HepG2 (cell line): ENCODE measurements around the gene ZFHX3. TPM values are rescaled to one million over a fixed set of nuclear protein-coding genes. Genes with fewer than 3 reads are reported as not detected.

Experiments used
- ATAC-seq: fragments of 200-7000 bp; cut with Tn5 transposase; 3 replicates; pipeline ENCODE4 v1.9.1; 2020; ENCODE audit warnings: mild to moderate bottlenecking, moderate library complexity
- BruUV-seq: library from RNA; stranded (reverse); fragments of 400-500 nt; replicated peaks from 2 replicates; lab custom pipeline; 2021; lab: Mats Ljungman, UMichigan
- CTCF ChIA-PET: fragments of 300-600 bp; formaldehyde crosslinking; extraction: SDS; loops from one replicate; lab custom pipeline; 2021; ENCODE audit warnings: low total read pairs, inconsistent platforms, low intra/inter-chr PET ratio; lab: Yijun Ruan, JAX
- POLR2A ChIA-PET: fragments of 350-600 bp; sonication (Branson Sonifier 250); formaldehyde crosslinking; loops from one replicate; lab custom pipeline; 2020; ENCODE audit warnings: antibody characterized with exemption, inconsistent platforms; lab: Yijun Ruan, JAX
- DNase-seq: peaks from one replicate; pipeline ENCODE4 v3.0.0-alpha.2; 2015; ENCODE audit warnings: low spot score
- FAIRE-seq: peaks from 3 replicates; lab custom pipeline; 2011; peaks lifted over from hg19 to GRCh38; lab: Jason Lieb, UNC
- H2AFZ ChIP-seq: one replicate; pipeline ENCODE4 v1.6.1; 2011; ENCODE audit warnings: low read length, inconsistent platforms
- H3K27ac ChIP-seq: fragments of 300-600 bp; 3 replicates; pipeline ENCODE4 v1.8.0; 2011; ENCODE audit warnings: mixed run types, mild to moderate bottlenecking, mixed read lengths, low read length, inconsistent platforms; ENCODE audit not compliant: insufficient read depth; ENCODE audit errors: extremely low read length
- H3K27me3 ChIP-seq, 2 experiments: fragments of 200-600 bp in 1 of 2; 2 replicates in 1 of 2; 3 replicates in 1 of 2; pipeline versions ENCODE4 v1.6.0 to v1.8.0; 2011; ENCODE audit warnings: low read length in 2 of 2, mild to moderate bottlenecking in 2 of 2, moderate library complexity in 2 of 2, inconsistent platforms in 1 of 2; ENCODE audit not compliant: insufficient read depth in 2 of 2, control insufficient read depth in 1 of 2
- H3K36me3 ChIP-seq, 2 experiments: fragments of 200-600 bp in 1 of 2; replicated peaks in 1 of 2; 2 replicates in 1 of 2; 3 replicates in 1 of 2; pipeline versions ENCODE4 v1.5.1 to v1.8.0; 2011; ENCODE audit warnings: low read length in 2 of 2, inconsistent platforms in 1 of 2; ENCODE audit not compliant: insufficient read depth in 2 of 2, control insufficient read depth in 1 of 2
- H3K4me1 ChIP-seq: 2 replicates; pipeline ENCODE4 v1.5.1; 2012; ENCODE audit warnings: low read length, inconsistent platforms; ENCODE audit not compliant: insufficient read depth
- H3K4me2 ChIP-seq: 2 replicates; pipeline ENCODE4 v1.6.0; 2011; ENCODE audit warnings: low read depth, low read length, inconsistent platforms
- H3K4me3 ChIP-seq, 3 experiments: fragments of 200-600 bp in 1 of 3; sonication (generic), shearing (Covaris generic) in 1 of 3; replicated peaks in 1 of 3; 2 replicates each; pipeline ENCODE4 v1.5.1; 2011 to 2016; ENCODE audit warnings: low read length in 3 of 3, inconsistent platforms in 2 of 3, low read depth in 2 of 3, mild to moderate bottlenecking in 2 of 3, control low read depth in 1 of 3, mixed read lengths in 1 of 3; ENCODE audit not compliant: insufficient read depth in 1 of 3
- H3K79me2 ChIP-seq: one replicate; pipeline ENCODE4 v1.6.1; 2011; ENCODE audit warnings: low read length, inconsistent platforms; ENCODE audit not compliant: insufficient read depth
- H3K9ac ChIP-seq: 2 replicates; pipeline ENCODE4 v1.6.0; 2011; ENCODE audit warnings: mild to moderate bottlenecking, low read depth, low read length, inconsistent platforms; ENCODE audit not compliant: insufficient read depth
- H3K9me3 ChIP-seq: 2 replicates; pipeline ENCODE4 v1.5.1; 2012; ENCODE audit warnings: mild to moderate bottlenecking, low read length
- H4K20me1 ChIP-seq: 2 replicates; pipeline ENCODE4 v1.6.0; 2011; ENCODE audit warnings: inconsistent platforms, mild to moderate bottlenecking, low read length, moderate library complexity; ENCODE audit not compliant: insufficient read depth
- FOSL1 ChIP-seq: sonication (generic); formaldehyde crosslinking; IDR thresholded peaks from 2 replicates; pipeline ENCODE4 v1.9.0; 2021; ENCODE audit warnings: missing genetic modification reagents, borderline replicate concordance
- FOSL2 ChIP-seq: sonication (generic); formaldehyde crosslinking; IDR thresholded peaks from 2 replicates; pipeline ENCODE4 v1.4.0; 2020; ENCODE audit warnings: missing genetic modification reagents
- HOXA3 ChIP-seq: sonication (generic); formaldehyde crosslinking; IDR thresholded peaks from 2 replicates; pipeline ENCODE4 v1.5.0; 2020; ENCODE audit warnings: missing genetic modification reagents
- KDM5B ChIP-seq: sonication (generic); formaldehyde crosslinking; IDR thresholded peaks from 2 replicates; pipeline ENCODE4 v1.4.0; 2020; ENCODE audit warnings: missing genetic modification reagents, mild to moderate bottlenecking, borderline replicate concordance
- SALL1 ChIP-seq: sonication (generic); formaldehyde crosslinking; IDR thresholded peaks from 2 replicates; pipeline ENCODE4 v1.8.0; 2022; ENCODE audit warnings: mild to moderate bottlenecking, missing genetic modification reagents
- ZFP36L2 ChIP-seq: sonication (generic); formaldehyde crosslinking; IDR thresholded peaks from 2 replicates; pipeline ENCODE4 v1.4.0; 2020; ENCODE audit warnings: missing genetic modification reagents
- ZNF552 ChIP-seq: sonication (generic); formaldehyde crosslinking; IDR thresholded peaks from 2 replicates; pipeline ENCODE4 v1.9.0; 2022; ENCODE audit warnings: missing genetic modification reagents, mild to moderate bottlenecking, borderline replicate concordance
- WGBS: methylation state at CpG from one replicate; pipeline ENCODE4 v1.1.6; 2017; ENCODE audit warnings: low lambda C conversion rate; 5-methylcytosine and 5-hydroxymethylcytosine counted together
- in situ Hi-C: cut with HindIII; loops from 2 replicates; pipeline ENCODE4 v1.10.0; 2017; ENCODE audit warnings: low pct_unique_long_range_greater_than_20kb; ENCODE audit not compliant: extremely low pct_ligation_motif_present
- intact Hi-C: fragments of 100-400 bp; cut with micrococcal nuclease; formaldehyde crosslinking; loops from one replicate; pipeline ENCODE4 v1.10.0; 2022; ENCODE audit not compliant: unreplicated experiment
- polyA plus RNA-seq, 8 experiments: library from polyadenylated mRNA; depleted of rRNA in 3 of 8; stranded (reverse) in 7 of 8; unstranded in 1 of 8; fragments of >200 nt; fragmentation: Illumina TruSeq in 4 of 8; extraction: Trizol in 4 of 8; gene quantifications; 2 replicates each; pipeline versions ENCODE4 v1.2.1 to v1.2.3, GENCODE V29; 2011 to 2016; ENCODE audit warnings: low read depth in 4 of 8, missing spikeins in 1 of 8, mixed read lengths in 1 of 8; ENCODE audit not compliant: insufficient read depth in 1 of 8
- total RNA-seq, 5 experiments: library from RNA; depleted of rRNA; stranded (reverse); fragments of >200 nt; fragmentation: Illumina TruSeq; extraction: Trizol; gene quantifications; 2 replicates each; pipeline ENCODE4 v1.2.3, GENCODE V29; 2016; ENCODE audit warnings: low read depth in 1 of 5
- TF ChIP-seq, protein P1 (sequence below): sonication (generic); formaldehyde crosslinking; IDR thresholded peaks from 2 replicates; pipeline ENCODE4 v1.4.0; 2020; ENCODE audit warnings: missing genetic modification reagents, mild to moderate bottlenecking, borderline replicate concordance
- TF ChIP-seq, protein P2 (sequence below): sonication (generic); formaldehyde crosslinking; IDR thresholded peaks from 2 replicates; pipeline ENCODE4 v1.4.0; 2020; ENCODE audit warnings: missing genetic modification reagents
- TF ChIP-seq, protein P3 (sequence below), 2 experiments: sonication (generic) in 1 of 2; formaldehyde crosslinking in 1 of 2; IDR thresholded peaks; 2 replicates each; pipeline versions ENCODE4 v1.4.0 to v1.6.1; 2016 to 2020; ENCODE audit warnings: borderline replicate concordance in 1 of 2, low read depth in 1 of 2, mild to moderate bottlenecking in 1 of 2, missing genetic modification reagents in 1 of 2
- TF ChIP-seq, protein P4 (sequence below): IDR thresholded peaks from 2 replicates; pipeline ENCODE4 v1.6.1; 2016; ENCODE audit warnings: mild to moderate bottlenecking

The ZFHX3 gene
- total and polyA plus RNA-seq, 2 of the 13 experiments (the other 11 are each of a cell fraction or from before 2014, with no cell fraction given) = 5.0 to 6.0 TPM

DNA sequence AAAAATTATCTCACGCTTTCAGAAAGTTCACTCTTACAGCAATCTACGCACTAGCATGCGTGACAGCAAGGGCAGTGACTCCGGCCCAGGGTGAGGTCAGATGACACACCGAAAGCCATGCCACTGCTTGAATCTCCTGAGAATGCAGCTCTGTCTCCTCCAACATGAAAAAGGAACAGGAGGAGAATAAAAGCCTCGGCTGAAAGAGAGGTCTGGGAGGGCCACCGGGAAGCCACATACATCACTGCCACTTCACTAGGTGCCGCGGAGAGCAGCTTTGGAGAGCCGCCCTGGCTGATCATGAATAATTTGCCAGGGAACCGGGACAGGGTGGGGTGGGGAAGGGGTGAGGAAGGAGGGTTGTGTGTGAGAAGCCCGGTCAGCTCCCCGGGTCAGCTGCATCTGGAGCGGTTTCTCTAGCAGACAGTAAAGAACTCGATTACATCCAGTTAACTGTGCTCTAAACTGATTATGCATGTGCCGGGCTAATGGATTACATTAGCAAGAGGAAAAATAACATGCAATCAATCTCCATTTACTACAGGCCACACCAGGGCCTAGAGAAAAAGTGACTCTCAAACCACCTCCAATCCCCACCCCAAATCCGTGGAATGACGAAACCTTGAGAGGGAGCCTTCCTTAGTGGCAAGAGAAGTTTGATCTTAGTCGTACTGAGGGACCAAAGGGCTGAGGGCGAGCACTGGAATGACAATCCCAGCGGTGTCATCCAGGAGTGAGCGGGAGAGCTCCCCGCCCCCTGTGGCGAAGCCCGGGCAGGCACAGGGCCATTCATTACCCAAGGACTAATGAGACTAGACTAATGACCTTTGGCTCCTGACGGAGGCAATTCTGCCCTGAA, 100.3 kb downstream of the ZFHX3 start:
- peak; percentile 99 for ATAC-seq
- Histone ChIP-seq H3K4me3 (no peak overlapping the region), H3K9ac (0 out of 2 replicates have a peak overlapping the region, but pooled peaks have one; percentile 13), H3K4me1 (peaks cover 33% of the 10 kb centered on the region), H3K27ac (peak overlapping the region; percentile 40), H4K20me1 (peaks cover 13% of the 10 kb centered on the region; the same call in 1 of the 2 replicates), H3K79me2 (peaks cover 55% of the 10 kb centered on the region), H3K4me2 (peak overlapping the region; percentile 46), H3K36me3 (peaks cover 34 to 74% of the 10 kb centered on the region in 2 experiments), H2AFZ (no peak overlapping the region), H3K27me3 (no peaks in the 10 kb centered on the region), H3K9me3 (no peaks in the 10 kb centered on the region)
- DNase-seq = peak; percentile 79
- peak; percentile 97 for FAIRE-seq
- BruUV-seq = no TSS peak
- intact Hi-C loops (loop anchor here (1.0 kb wide), 2 partner anchors 70 to 115 kb away; no protein-coding TSS in a partner anchor), in situ Hi-C loops (loop anchor here (5.0 kb wide), 1 partner anchor 100 kb away; the partner anchor contains the start of gene ZFHX3)
- ChIA-PET CTCF (interaction anchor here (0.5 to 1.1 kb wide), 2 partner anchors 14 to 115 kb away, joined by 3 read pairs; no protein-coding TSS in a partner anchor), POLR2A (no interaction called here)
- 76% methylated on average over 19 of the region's 26 CpGs for WGBS
- TF ChIP-seq ZFP36L2 (no peak), KDM5B (CRISPR knock-in tag) (peak; percentile 35; the same call in 1 of the 2 replicates), ZNF552 (CRISPR knock-in tag) (0 out of 2 replicates have a peak, but pooled peaks have one; percentile 12), SALL1 (CRISPR knock-in tag) (peak; percentile 90), HOXA3 (CRISPR knock-in tag) (peak; percentile 80), FOSL2 (peak; percentile 69), FOSL1 (CRISPR knock-in tag) (no peak)
- TF ChIP-seq, protein P1, sequence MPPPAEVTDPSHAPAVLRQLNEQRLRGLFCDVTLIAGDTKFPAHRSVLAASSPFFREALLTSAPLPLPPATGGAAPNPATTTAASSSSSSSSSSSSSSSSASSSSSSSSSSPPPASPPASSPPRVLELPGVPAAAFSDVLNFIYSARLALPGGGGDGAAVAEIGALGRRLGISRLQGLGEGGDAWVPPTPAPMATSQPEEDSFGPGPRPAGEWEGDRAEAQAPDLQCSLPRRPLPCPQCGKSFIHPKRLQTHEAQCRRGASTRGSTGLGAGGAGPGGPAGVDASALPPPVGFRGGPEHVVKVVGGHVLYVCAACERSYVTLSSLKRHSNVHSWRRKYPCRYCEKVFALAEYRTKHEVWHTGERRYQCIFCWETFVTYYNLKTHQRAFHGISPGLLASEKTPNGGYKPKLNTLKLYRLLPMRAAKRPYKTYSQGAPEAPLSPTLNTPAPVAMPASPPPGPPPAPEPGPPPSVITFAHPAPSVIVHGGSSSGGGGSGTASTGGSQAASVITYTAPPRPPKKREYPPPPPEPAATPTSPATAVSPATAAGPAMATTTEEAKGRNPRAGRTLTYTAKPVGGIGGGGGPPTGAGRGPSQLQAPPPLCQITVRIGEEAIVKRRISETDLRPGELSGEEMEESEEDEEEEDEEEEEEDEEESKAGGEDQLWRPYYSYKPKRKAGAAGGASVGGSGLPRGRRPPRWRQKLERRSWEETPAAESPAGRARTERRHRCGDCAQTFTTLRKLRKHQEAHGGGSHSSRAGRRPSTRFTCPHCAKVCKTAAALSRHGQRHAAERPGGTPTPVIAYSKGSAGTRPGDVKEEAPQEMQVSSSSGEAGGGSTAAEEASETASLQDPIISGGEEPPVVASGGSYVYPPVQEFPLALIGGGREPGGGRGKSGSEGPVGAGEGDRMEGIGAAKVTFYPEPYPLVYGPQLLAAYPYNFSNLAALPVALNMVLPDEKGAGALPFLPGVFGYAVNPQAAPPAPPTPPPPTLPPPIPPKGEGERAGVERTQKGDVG (CRISPR knock-in tag) = peak; percentile 98
- TF ChIP-seq, protein P2, sequence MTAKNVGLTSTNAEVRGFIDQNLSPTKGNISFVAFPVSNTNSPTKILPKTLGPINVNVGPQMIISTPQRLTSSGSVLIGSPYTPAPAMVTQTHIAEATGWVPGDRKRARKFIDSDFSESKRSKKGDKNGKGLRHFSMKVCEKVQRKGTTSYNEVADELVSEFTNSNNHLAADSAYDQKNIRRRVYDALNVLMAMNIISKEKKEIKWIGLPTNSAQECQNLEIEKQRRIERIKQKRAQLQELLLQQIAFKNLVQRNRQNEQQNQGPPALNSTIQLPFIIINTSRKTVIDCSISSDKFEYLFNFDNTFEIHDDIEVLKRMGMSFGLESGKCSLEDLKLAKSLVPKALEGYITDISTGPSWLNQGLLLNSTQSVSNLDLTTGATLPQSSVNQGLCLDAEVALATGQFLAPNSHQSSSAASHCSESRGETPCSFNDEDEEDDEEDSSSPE (CRISPR knock-in tag) = peak; percentile 75
- TF ChIP-seq, protein P3, sequence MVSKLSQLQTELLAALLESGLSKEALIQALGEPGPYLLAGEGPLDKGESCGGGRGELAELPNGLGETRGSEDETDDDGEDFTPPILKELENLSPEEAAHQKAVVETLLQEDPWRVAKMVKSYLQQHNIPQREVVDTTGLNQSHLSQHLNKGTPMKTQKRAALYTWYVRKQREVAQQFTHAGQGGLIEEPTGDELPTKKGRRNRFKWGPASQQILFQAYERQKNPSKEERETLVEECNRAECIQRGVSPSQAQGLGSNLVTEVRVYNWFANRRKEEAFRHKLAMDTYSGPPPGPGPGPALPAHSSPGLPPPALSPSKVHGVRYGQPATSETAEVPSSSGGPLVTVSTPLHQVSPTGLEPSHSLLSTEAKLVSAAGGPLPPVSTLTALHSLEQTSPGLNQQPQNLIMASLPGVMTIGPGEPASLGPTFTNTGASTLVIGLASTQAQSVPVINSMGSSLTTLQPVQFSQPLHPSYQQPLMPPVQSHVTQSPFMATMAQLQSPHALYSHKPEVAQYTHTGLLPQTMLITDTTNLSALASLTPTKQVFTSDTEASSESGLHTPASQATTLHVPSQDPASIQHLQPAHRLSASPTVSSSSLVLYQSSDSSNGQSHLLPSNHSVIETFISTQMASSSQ (IDR thresholded peaks at IDR 0.05; ENCODE audit: low read depth) = no peak
- TF ChIP-seq, protein P3 (CRISPR knock-in tag; IDR thresholded peaks at IDR 0.05; ENCODE audit: borderline replicate concordance) = peak; percentile 69; the same call in 1 of the 2 replicates
- TF ChIP-seq, protein P4, sequence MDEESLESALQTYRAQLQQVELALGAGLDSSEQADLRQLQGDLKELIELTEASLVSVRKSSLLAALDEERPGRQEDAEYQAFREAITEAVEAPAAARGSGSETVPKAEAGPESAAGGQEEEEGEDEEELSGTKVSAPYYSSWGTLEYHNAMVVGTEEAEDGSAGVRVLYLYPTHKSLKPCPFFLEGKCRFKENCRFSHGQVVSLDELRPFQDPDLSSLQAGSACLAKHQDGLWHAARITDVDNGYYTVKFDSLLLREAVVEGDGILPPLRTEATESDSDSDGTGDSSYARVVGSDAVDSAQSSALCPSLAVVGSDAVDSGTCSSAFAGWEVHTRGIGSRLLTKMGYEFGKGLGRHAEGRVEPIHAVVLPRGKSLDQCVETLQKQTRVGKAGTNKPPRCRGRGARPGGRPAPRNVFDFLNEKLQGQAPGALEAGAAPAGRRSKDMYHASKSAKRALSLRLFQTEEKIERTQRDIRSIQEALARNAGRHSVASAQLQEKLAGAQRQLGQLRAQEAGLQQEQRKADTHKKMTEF = peak; percentile 77
